H1 (cell line): ENCODE data around the gene NKD2. TPM values are rescaled to one million over a fixed set of nuclear protein-coding genes. Genes with fewer than 3 reads are reported as not detected.

Experiments
- CTCF ChIA-PET: fragments of 300-600 bp; sonication (Branson Sonifier 250); formaldehyde crosslinking; loops from one replicate; lab custom pipeline; 2021; ENCODE audit not compliant: partially characterized antibody; lab: Charles Lee
- POLR2A ChIA-PET: fragments of 300-600 bp; sonication (Branson Sonifier 250); formaldehyde crosslinking; loops from one replicate; lab custom pipeline; 2021; ENCODE audit warnings: inconsistent platforms; ENCODE audit not compliant: partially characterized antibody; lab: Charles Lee
- DNase-seq, 2 experiments: peaks; one replicate each; pipeline versions ENCODE4 v3.0.0 to v3.0.0-alpha.2; 2010 to 2022; ENCODE audit warnings: low spot score in 2 of 2, low read depth in 1 of 2, mixed read lengths in 1 of 2
- FAIRE-seq: peaks from 2 replicates; lab custom pipeline; 2011; peaks lifted over from hg19 to GRCh38; lab: Jason Lieb, UNC
- H2AFZ ChIP-seq: 2 replicates; pipeline ENCODE4 v1.8.1; 2012; ENCODE audit warnings: low read length, inconsistent platforms
- H2AK5ac ChIP-seq: 2 replicates; pipeline ENCODE4 v1.6.1; 2013; ENCODE audit warnings: low read depth, low read length
- H2BK120ac ChIP-seq: replicated peaks from 2 replicates; pipeline ENCODE3; 2013; ENCODE audit warnings: low read depth, low read length, inconsistent platforms
- H2BK12ac ChIP-seq: 2 replicates; pipeline ENCODE4 v1.6.1; 2013; ENCODE audit warnings: low read depth, low read length
- H2BK15ac ChIP-seq: 2 replicates; pipeline ENCODE4 v1.6.1; 2013; ENCODE audit warnings: low read length
- H2BK20ac ChIP-seq: 2 replicates; pipeline ENCODE4 v1.6.1; 2013; ENCODE audit warnings: low read length
- H2BK5ac ChIP-seq: 2 replicates; pipeline ENCODE4 v1.6.1; 2013; ENCODE audit warnings: low read depth, low read length
- H3K14ac ChIP-seq: 2 replicates; pipeline ENCODE4 v1.6.1; 2013; ENCODE audit warnings: inconsistent platforms; ENCODE audit not compliant: insufficient read length
- H3K18ac ChIP-seq: 2 replicates; pipeline ENCODE4 v1.6.1; 2013; ENCODE audit warnings: low read length; ENCODE audit errors: extremely low read depth
- H3K23ac ChIP-seq: 2 replicates; pipeline ENCODE4 v1.6.1; 2013; ENCODE audit warnings: inconsistent platforms; ENCODE audit not compliant: insufficient read length
- H3K23me2 ChIP-seq: 2 replicates; pipeline ENCODE4 v1.6.1; 2013; ENCODE audit warnings: low read depth, low read length
- H3K27ac ChIP-seq: 2 replicates; pipeline ENCODE4 v1.6.1; 2011; ENCODE audit warnings: low read depth, low read length, inconsistent platforms
- H3K27me3 ChIP-seq, 4 experiments: replicated peaks in 1 of 4; 1 replicate in 1 of 4; 2 replicates in 3 of 4; pipeline versions ENCODE4 v1.6.1 to v1.8.1; 2011 to 2013; ENCODE audit warnings: low read length in 3 of 4, mild to moderate bottlenecking in 3 of 4, inconsistent platforms in 2 of 4, mixed read lengths in 2 of 4, moderate library complexity in 1 of 4; ENCODE audit not compliant: control insufficient read depth in 3 of 4, insufficient read depth in 3 of 4; ENCODE audit errors: extremely low read depth in 1 of 4
- H3K36me3 ChIP-seq, 4 experiments: 2 replicates each; pipeline versions ENCODE4 v1.6.1 to v1.8.1; 2011 to 2013; ENCODE audit warnings: mild to moderate bottlenecking in 4 of 4, low read length in 3 of 4, moderate library complexity in 2 of 4, control low read depth in 1 of 4, inconsistent platforms in 1 of 4; ENCODE audit not compliant: insufficient read depth in 4 of 4, control insufficient read depth in 2 of 4
- H3K4ac ChIP-seq: replicated peaks from 2 replicates; pipeline ENCODE3; 2013; ENCODE audit warnings: low read length, low read depth, mixed read lengths, inconsistent platforms; ENCODE audit not compliant: insufficient read length
- H3K4me1 ChIP-seq, 4 experiments: replicated peaks in 1 of 4; 1 replicate in 1 of 4; 2 replicates in 3 of 4; pipeline versions ENCODE4 v1.6.1 to v1.8.1; 2011 to 2013; ENCODE audit warnings: low read length in 3 of 4, inconsistent platforms in 2 of 4, mixed read lengths in 1 of 4; ENCODE audit not compliant: insufficient read depth in 4 of 4, control insufficient read depth in 3 of 4
- H3K4me2 ChIP-seq, 2 experiments: 2 replicates each; pipeline versions ENCODE4 v1.6.1 to v1.8.1; 2011 to 2013; ENCODE audit warnings: low read depth in 2 of 2, low read length in 2 of 2, control low read depth in 1 of 2, inconsistent platforms in 1 of 2, mild to moderate bottlenecking in 1 of 2; ENCODE audit not compliant: insufficient read depth in 1 of 2
- H3K4me3 ChIP-seq, 4 experiments: fragments of 200-600, 300-600 bp in 1 of 4; sonication (generic), shearing (Covaris generic), sonication (Bioruptor Twin) in 1 of 4; 2 replicates each; pipeline versions ENCODE4 v1.5.1 to v1.8.1; 2011 to 2016; ENCODE audit warnings: low read length in 4 of 4, low read depth in 3 of 4, control low read depth in 2 of 4, inconsistent platforms in 2 of 4, mild to moderate bottlenecking in 2 of 4, mixed read lengths in 1 of 4, moderate library complexity in 1 of 4; ENCODE audit not compliant: insufficient read depth in 2 of 4; ENCODE audit errors: extremely low read depth in 1 of 4
- H3K56ac ChIP-seq: replicated peaks from 2 replicates; pipeline ENCODE3; 2013; ENCODE audit warnings: low read depth, mild to moderate bottlenecking, mixed read lengths, low read length, inconsistent platforms; ENCODE audit not compliant: insufficient read length
- H3K79me1 ChIP-seq: 2 replicates; pipeline ENCODE4 v1.6.1; 2013; ENCODE audit warnings: low read depth, low read length, control low read depth
- H3K79me2 ChIP-seq, 2 experiments: 2 replicates each; pipeline versions ENCODE4 v1.6.1 to v1.8.1; 2012 to 2013; ENCODE audit warnings: low read length in 2 of 2, mild to moderate bottlenecking in 2 of 2, inconsistent platforms in 1 of 2; ENCODE audit not compliant: insufficient read depth in 2 of 2, control insufficient read depth in 1 of 2
- H3K9ac ChIP-seq, 4 experiments: replicated peaks in 1 of 4; 1 replicate in 1 of 4; 2 replicates in 3 of 4; pipeline versions ENCODE4 v1.6.1 to v1.8.1; 2011 to 2013; ENCODE audit warnings: low read depth in 3 of 4, low read length in 3 of 4, control low read depth in 2 of 4, mild to moderate bottlenecking in 2 of 4, moderate library complexity in 2 of 4, inconsistent platforms in 1 of 4; ENCODE audit errors: extremely low read depth in 1 of 4
- H3K9me3 ChIP-seq, 2 experiments: 2 replicates each; pipeline versions ENCODE4 v1.6.1 to v1.8.1; 2012 to 2013; ENCODE audit warnings: mild to moderate bottlenecking in 2 of 2, moderate library complexity in 2 of 2, control low read depth in 1 of 2, inconsistent platforms in 1 of 2, low read depth in 1 of 2, low read length in 1 of 2, mixed read lengths in 1 of 2; ENCODE audit not compliant: insufficient read depth in 2 of 2
- H4K20me1 ChIP-seq, 2 experiments: replicated peaks in 1 of 2; 2 replicates each; pipeline versions ENCODE3 to v1.8.1; 2011 to 2013; ENCODE audit warnings: inconsistent platforms in 2 of 2, low read length in 2 of 2, mild to moderate bottlenecking in 1 of 2; ENCODE audit not compliant: insufficient read depth in 2 of 2, control insufficient read depth in 1 of 2
- H4K5ac ChIP-seq: 2 replicates; pipeline ENCODE4 v1.6.1; 2013; ENCODE audit warnings: low read length, low read depth, mixed read lengths, inconsistent platforms; ENCODE audit not compliant: insufficient read length
- H4K8ac ChIP-seq: 2 replicates; pipeline ENCODE4 v1.8.0; 2013; ENCODE audit warnings: mild to moderate bottlenecking, moderate library complexity, low read length, inconsistent platforms; ENCODE audit not compliant: insufficient read depth; ENCODE audit errors: extremely low read depth
- H4K91ac ChIP-seq: replicated peaks from 2 replicates; pipeline ENCODE3; 2013; ENCODE audit warnings: low read length, mixed read lengths, inconsistent platforms; ENCODE audit not compliant: insufficient read length
- ATF2 ChIP-seq: IDR thresholded peaks from 2 replicates; pipeline ENCODE4 v1.6.1; 2012; ENCODE audit warnings: low read length, inconsistent platforms
- CHD1 ChIP-seq: IDR thresholded peaks from 2 replicates; pipeline ENCODE4 v1.6.1; 2012; ENCODE audit warnings: low read depth, low read length, improper control_type of control experiment
- CTCF ChIP-seq, 3 experiments: IDR thresholded peaks; 1 replicate in 2 of 3; 2 replicates in 1 of 3; pipeline versions ENCODE4 v1.5.1 to v1.6.1; 2011; ENCODE audit warnings: low read length in 3 of 3, mild to moderate bottlenecking in 3 of 3, inconsistent platforms in 2 of 3, low read depth in 1 of 3, moderate library complexity in 1 of 3; ENCODE audit not compliant: insufficient read depth in 1 of 3; ENCODE audit errors: control extremely low read depth in 1 of 3
- EZH2 ChIP-seq: fragments of 200-600 bp; sonication (generic); IDR thresholded peaks from 2 replicates; pipeline ENCODE4 v1.7.1; 2012; ENCODE audit warnings: low read depth, mild to moderate bottlenecking, moderate library complexity, low read length, inconsistent platforms; ENCODE audit not compliant: severe bottlenecking
- GABPA ChIP-seq: IDR thresholded peaks from 2 replicates; pipeline ENCODE4 v1.6.1; 2011; ENCODE audit warnings: mild to moderate bottlenecking, low read length, moderate library complexity, borderline replicate concordance; ENCODE audit not compliant: insufficient read depth
- KDM4A ChIP-seq: IDR thresholded peaks from one replicate; pipeline ENCODE4 v1.7.1; 2012; ENCODE audit warnings: low read depth, mild to moderate bottlenecking, moderate library complexity, low read length, inconsistent platforms; ENCODE audit not compliant: severe bottlenecking
- POU5F1 ChIP-seq: IDR thresholded peaks from 2 replicates; pipeline ENCODE4 v1.6.1; 2011; ENCODE audit warnings: low read depth, mild to moderate bottlenecking, low read length, moderate library complexity
- SAP30 ChIP-seq: fragments of 300-600 bp; sonication (generic); IDR thresholded peaks from 2 replicates; pipeline ENCODE4 v1.7.1; 2012; ENCODE audit warnings: low read length, moderate library complexity, mild to moderate bottlenecking, inconsistent platforms; ENCODE audit not compliant: insufficient read depth, insufficient replicate concordance
- ZNF274 ChIP-seq: IDR thresholded peaks from 2 replicates; pipeline ENCODE4 v1.7.0; 2012; ENCODE audit warnings: low read length, borderline replicate concordance; ENCODE audit errors: extremely low read depth
- WGBS, 2 experiments: shearing (Covaris generic) in 1 of 2; methylation state at CpG; one replicate each; pipeline versions ENCODE4 v1.1.6 to v1.1.7; 2013 to 2015; ENCODE audit warnings: low lambda C conversion rate in 2 of 2, mixed read lengths in 2 of 2, inconsistent platforms in 1 of 2, low coverage in 1 of 2, missing lambda C conversion rate in 1 of 2; ENCODE audit not compliant: insufficient replicate concordance in 2 of 2, insufficient coverage in 1 of 2, insufficient read length in 1 of 2; ENCODE audit errors: extremely low coverage in 1 of 2, missing lambda C conversion rate in 1 of 2; 5-methylcytosine and 5-hydroxymethylcytosine counted together
- polyA plus RNA-seq, 7 experiments: library from polyadenylated mRNA; depleted of rRNA in 3 of 7; stranded (reverse) in 5 of 7; unstranded in 2 of 7; fragments of >200 nt in 5 of 7; fragments of 200-250 nt in 2 of 7; gene quantifications; 1 replicate in 5 of 7; 2 replicates in 1 of 7; 4 replicates in 1 of 7; pipeline versions ENCODE4 v1.2.1 to v1.2.3, GENCODE V29; 2011 to 2013; ENCODE audit warnings: missing spikeins in 2 of 7, mixed read lengths in 2 of 7
- total RNA-seq: library from RNA; stranded (reverse); fragmentation: NEBNext Ultra II Directional; extraction: Animal tissue kit (Norgen Biotek cat#: 25700); gene quantifications from 2 replicates; pipeline ENCODE4 v1.2.1, GENCODE V29; 2021

NKD2 gene
- total and polyA plus RNA-seq, 2 of the 8 experiments (the other 6 are each of a cell fraction or from before 2014, with no cell fraction given): 5.5 to 7.9 TPM

- WGBS, 2 experiments: 87% methylated on average over 17 of the region's 17 CpGs; no CpG with 5 or more reads in 1 of the 2 experiments
- TF ChIP-seq KDM4A: no peak
- no peak for TF ChIP-seq SAP30
- TF ChIP-seq POU5F1: no peak
- TF ChIP-seq EZH2: no peak
- TF ChIP-seq GABPA: no peak
- TF ChIP-seq CHD1: no peak
- no peak for TF ChIP-seq CTCF (IDR thresholded peaks at IDR 0.05; ENCODE audit: control extremely low read depth in 1 of 3, insufficient read depth in 1 of 3, low read depth in 1 of 3, low read length in 3 of 3)
- no peak for TF ChIP-seq ZNF274
- TF ChIP-seq ATF2: no peak
Observed at GRCh38 chr5:1052076-1052475, 43.5 kb downstream of the NKD2 start.

More at GRCh38 chr5:1052076-1052475, 43.5 kb downstream of the NKD2 start:
- Histone ChIP-seq H3K36me3 (peaks cover 6 to 26% (median 14%) of the 10 kb centered on the region in 4 experiments), H4K91ac (no peak overlapping the region), H2AFZ (no peak overlapping the region), H3K79me1 (no peaks in the 10 kb centered on the region; the same call in 1 of the 2 replicates), H3K4me1 (no peaks in the 10 kb centered on the region; a peak in 1 of 7 replicates), H2BK12ac (no peak overlapping the region), H3K23ac (no peak overlapping the region), H3K27me3 (no peaks in the 10 kb centered on the region), H3K4ac (no peak overlapping the region), H3K79me2 (no peaks in the 10 kb centered on the region), H3K27ac (no peak overlapping the region), H4K5ac (no peak overlapping the region), H4K8ac (no peak overlapping the region), H3K9ac (no peak overlapping the region), H3K4me2 (no peak overlapping the region), H3K14ac (no peak overlapping the region), H4K20me1 (peaks cover 8 to 19% of the 10 kb centered on the region in 2 experiments), H3K23me2 (peaks cover 16% of the 10 kb centered on the region; the same call in 1 of the 2 replicates), H3K9me3 (peaks cover 0 to 3% of the 10 kb centered on the region in 2 experiments; a peak in 1 of 4 replicates), H2BK15ac (no peak overlapping the region), H3K56ac (no peak overlapping the region), H2AK5ac (no peak overlapping the region), H2BK5ac (no peak overlapping the region), H2BK20ac (no peak overlapping the region), H2BK120ac (no peak overlapping the region), H3K4me3 (no peak overlapping the region), H3K18ac (no peak overlapping the region)
- ChIA-PET POLR2A (no interaction called here), CTCF (interaction anchor here (1.0 to 1.8 kb wide), 2 partner anchors 116 to 123 kb away, joined by 3 to 7 read pairs; no protein-coding TSS in a partner anchor)
- DNase-seq: no peak
- no peak for FAIRE-seq
